NCI-H2227 treated with DMSO at 0.1 percent for 48 hours (cell line): ENCODE data around the gene LANCL2.
A peak's percentile ranks its signal among the peaks of the same experiment; 100 is the strongest.

ENCODE experiments used
- DNase-seq: peaks from one replicate; lab custom pipeline; 2025; lab: John Stamatoyannopoulos, UW

LANCL2 gene

DNA sequence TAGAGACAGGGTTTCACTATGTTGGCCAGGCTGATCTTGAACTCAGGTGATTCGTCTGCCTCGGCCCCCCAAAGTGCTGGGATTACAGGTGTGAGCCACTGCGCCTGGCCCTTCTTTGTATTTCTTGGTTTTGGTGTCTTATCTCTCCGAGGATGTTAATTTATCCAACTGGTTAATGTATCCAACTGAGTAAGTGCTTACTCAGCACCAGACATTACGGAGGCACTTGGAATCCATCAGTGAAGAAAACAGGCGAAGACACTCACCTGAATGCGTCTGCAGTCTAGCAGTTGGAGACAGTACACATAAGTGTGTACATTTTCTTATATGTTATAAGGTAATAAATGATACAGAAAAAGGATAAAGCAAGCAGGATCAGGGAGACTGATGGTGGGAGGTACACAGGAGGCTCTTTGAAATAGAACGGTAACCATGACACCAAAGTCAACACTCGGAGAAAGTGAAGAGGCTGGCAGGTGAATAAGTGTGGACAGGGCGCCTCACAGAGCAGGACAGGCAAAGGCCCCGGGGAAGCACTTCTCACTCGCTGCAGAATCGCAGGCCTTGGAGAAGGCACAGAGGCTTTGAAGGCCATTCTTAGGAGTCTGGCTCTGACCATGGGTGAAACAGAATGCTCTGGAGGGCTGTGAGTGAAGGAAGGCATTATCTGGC, 73.1 kb downstream of the LANCL2 start:
- no peak for DNase-seq

DNA sequence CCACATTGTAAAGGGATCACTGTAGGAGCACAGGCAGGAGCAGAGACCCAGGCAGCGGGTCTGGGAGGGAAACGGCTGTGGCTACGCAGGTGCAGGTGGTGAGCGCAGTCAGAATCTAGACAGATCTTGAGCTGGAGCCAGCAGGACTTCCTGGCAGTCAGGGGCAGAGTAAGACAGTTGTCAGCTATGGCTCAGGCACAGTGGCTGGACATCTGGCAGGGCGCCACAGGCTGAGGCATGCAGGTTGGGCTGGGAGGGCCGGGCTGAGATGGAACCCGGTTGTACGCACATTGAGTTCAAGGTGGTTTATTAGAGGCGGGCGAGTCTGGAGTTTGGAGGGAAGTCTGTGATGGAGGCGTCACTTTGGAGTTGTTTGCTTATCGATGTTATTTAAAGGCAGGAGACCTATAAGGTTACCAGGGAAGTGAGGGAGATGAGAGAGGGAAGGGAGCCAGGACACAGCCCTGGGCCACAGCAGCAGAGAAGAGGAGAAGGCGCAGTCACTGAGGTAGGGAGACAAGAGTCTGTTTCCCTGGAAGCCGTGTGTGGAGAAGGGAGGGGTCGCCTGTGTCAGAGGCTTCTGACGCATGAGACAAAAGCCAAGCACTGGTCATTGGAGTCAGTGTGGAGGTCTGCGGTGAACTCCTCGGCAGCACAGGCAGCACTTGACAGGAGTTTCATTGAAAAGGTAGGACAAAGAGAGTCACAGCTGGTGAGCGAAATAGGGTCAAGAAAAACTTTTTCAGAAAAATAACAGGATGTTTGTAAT, 73.8 kb downstream of the LANCL2 start:
- DNase-seq: no peak

DNA sequence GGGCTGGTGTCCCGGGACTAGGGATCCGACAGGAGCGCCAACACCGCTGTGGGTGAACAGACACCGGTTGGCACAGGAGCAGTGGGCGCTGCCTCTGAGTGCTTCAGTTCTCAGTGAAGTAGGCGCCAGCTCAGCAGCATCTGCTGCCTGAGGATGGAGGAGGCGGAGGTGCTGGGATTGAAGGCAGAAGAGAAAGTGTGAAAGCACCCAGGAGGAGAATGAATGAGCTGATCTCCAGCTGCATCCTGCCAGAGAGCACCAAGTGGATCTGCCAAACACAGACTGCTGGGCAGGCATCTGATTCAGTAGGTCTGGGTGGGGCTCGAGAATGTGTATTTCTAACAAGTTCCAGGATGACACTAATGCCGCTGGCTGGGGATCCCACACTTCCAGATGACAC, 74.5 kb downstream of the LANCL2 start:
- no peak for DNase-seq

- DNase-seq: no peak
Observed at GRCh38 chr7:55440040-55440690, 75.0 kb downstream of the LANCL2 start.

- no peak for DNase-seq
Observed at GRCh38 chr7:55441002-55441401, 75.9 kb downstream of the LANCL2 start.

- DNase-seq: peak; percentile 31
Observed at GRCh38 chr7:55441774-55442522, 76.8 kb downstream of the LANCL2 start.

DNA sequence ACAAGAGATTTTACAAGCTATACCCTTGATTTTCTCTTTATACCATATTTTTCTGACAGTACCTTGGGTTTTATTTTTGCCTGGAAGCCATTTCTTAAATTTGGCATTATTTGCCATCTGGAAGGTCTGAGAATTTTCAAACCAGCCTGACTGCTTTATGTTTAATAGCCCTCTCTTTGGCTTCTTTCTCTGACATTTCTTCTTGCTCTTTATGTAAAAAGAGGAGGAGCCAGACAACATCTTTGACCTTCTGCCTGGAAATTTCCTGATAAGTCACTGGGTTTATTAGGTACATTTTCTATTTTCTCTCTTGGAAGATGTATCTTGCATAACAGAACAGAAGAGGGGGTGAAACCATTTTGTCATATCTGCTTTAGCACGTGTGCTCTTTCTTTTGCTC, 79.6 kb downstream of the LANCL2 start:
- DNase-seq: no peak

DNA sequence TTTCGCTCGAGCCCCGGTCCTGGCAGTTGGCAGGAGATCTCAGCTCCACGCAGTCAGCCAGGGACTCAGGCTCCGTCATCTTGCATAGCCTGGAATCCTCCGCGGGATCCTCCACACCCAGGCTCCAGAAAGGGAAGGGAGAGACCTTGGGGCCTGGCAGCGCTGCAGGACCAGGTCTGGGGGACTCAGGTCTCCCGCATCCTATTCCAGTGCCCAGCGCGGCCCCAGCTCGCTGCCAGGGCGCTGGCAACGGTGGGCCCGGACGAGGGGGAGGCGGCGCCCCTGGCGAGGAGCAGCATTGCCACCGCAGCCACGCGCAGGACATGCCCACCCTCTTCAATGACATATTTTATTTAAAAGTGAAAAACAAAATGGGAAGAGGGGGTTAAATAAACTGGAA, 83.4 kb downstream of the LANCL2 start:
- DNase-seq: no peak

DNA sequence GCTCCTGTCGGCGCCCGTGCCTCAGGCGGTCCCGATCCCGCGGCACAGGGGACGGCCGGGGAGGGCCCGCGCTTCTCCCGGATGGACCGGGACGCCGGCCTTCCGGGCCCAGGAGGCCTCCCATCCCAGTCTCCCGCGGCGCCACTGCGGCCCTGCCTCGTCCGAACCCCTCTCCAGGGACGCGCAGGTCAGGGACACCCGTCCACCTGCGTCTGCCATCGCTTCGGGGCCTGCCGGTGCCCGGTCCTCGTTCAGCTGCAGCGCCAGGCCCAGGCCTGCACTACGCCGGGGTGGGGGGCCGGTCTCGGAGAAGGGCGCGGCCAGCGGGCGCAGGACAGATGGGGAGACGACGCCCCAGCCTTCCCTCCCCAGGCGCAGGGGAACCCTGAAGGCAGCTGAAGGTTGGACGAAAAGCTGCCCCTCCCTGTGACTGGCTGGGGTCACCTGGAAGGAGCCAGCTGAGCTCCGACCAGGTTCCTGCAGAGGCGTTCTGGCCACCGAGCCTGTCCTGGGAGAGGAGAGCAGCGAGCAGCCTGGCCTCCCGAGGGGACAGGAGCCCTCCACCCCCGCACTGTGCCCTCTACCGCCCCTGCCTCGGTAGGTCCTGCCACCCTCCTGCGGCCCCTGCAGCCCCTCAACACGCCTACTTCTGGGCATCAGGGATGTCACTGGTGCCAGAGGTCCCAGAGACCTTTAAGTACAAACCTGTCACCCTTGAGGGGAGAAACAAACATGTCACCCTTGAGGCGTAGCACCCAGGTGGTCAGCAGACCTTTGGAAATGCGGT, 84.3 kb downstream of the LANCL2 start:
- DNase-seq: no peak

DNA sequence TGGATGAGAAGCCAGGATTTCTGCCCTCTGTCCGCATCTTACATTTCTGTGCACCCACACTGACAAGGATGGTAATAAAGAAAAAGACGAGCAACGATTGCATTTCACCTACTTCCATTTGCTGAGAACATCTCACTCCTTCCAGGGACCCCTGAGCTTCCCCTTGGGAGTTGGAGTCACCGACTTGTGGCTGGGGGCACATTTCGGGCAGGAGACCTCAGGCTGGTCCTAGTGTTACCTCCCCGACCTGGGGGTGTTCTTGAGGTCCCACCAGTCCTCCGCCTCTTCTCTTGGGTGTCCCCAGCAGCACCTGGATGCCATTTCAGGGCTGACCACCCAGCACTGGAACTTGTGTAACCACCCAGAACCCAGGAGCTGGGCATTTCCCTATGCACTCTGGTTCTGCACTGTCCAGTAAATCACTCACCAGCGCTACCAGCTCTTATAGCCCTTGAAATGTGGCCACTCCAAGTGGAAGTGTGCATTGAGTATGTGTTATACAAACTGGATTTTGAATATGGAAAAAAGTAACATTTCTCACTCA, 84.9 kb downstream of the LANCL2 start:
- no peak for DNase-seq

DNA sequence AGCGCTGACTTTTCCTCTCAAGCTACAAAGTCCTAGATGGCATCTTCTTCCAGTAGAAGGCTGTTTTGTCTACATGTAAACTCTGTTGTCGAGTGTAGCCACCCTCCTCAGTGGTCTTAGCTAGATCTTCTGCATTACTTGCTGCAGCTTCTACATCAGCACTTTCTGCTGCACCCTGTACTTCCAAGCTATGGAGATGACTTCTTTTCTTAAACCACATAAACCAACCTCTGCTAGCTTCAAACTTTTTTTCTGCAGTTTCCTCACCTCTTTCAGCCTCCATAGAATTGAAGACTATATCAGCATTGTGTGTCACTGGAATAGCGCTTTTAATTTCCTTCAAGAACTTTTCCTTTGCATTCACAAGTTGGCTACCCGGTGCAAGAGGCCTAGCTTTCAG, 87.8 kb downstream of the LANCL2 start:
- no peak for DNase-seq

DNA sequence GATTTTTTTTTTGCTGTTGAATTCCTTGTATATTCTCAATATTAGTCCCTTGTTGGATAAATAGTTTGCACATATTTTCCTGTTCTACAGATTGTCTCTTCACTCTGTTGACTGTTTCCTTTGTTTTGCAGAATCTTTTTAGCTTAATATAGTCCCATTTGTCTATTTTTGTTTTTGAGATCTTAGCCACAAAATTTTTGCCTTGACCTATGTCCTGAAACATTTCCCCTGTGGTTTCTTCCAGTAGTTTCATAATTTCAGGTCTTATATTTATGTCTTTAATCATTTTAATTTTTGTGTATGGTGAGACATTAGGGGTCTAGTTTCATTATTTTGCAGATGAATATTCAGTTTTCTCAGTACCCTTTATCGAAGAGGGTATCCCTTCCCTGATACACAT, 92.7 kb downstream of the LANCL2 start:
- DNase-seq: no peak

DNA sequence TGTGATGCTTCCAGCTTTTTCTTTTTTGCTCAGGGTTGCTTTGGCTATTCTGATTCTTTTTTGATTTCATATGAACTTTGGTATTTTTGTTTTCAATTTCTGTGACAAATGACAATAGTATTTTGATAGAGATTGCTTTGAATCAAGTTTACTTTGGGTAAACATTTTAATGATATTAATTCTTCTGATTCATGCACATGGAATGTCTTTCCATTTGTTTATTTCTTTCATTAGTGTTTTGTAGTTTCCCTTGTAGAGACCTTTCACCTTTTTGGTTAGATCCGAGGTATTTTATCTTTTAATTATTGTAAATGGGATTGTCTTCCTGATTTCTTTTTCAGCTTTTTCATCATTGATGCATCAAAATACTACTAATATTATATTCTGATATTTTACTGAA, 93.2 kb downstream of the LANCL2 start:
- no peak for DNase-seq

- no peak for DNase-seq
Observed at GRCh38 chr7:55463686-55464262, 98.6 kb downstream of the LANCL2 start.

DNA sequence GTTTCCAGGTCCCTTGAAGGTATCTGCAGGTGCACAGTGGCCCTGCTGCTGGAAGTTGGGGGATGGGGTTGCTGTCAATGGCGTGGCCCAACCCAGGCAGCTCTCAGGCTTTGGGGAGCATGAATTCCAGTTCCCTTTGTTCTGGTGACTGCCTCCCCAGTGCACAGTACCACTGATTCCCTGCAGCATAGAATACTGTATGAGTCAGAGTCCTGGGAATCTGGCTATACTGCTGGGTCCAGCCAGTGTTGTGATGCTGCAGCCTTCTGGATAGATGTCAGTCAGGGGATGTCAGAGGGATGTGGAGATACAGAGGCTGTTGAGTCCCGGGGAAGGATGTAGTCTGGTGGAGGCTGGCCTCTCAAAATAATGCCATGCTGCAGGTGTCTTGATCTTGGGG, 99.3 kb downstream of the LANCL2 start:
- DNase-seq: no peak

- no peak for DNase-seq
Observed at GRCh38 chr7:55465691-55466090, 100.6 kb downstream of the LANCL2 start.

DNA sequence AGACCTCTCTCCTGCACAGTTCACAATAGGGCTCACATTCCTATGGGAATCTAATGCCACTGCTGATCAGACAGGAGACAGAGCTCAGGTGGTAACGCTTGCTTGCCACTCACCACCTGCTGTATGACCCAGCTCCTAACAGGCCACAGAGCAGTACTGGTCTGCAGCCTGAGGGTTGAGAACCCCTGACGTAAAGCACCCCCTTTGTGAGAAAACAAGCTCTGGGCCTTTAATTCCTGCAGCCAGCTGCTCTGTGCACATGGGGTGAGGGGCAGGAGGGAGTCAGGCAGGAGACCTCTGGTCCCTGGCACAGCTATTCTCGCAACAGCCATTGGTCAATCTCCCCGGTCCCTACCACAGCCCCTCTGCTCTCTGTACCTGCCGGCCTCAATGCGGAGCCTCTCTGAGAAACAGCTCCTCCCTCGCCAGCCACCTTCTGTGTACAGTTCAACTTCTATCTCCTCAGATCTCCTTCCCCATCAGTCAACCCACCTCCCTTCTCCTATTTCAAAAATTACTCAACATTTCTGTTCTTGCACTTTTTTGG, 102.0 kb downstream of the LANCL2 start:
- DNase-seq: no peak

DNA sequence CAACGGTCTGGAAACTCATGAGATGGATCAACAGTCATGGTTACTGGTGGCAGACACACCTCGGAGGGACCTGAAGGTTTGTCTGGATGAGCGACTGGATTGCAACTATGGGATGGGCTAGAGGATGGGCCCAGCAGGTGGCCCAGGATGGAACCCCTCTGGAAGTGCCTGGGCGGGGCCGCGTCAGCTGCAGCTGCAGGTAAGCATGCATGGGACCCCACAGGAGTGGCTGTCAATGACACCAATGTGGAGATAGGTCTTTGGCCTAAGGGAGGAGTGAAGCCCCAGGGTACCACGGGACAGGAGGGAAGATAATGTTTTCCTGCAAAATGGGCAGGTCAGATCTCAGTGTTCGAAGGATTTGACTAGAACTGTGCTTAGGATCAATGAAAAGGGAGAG, 103.4 kb downstream of the LANCL2 start:
- no peak for DNase-seq

DNA sequence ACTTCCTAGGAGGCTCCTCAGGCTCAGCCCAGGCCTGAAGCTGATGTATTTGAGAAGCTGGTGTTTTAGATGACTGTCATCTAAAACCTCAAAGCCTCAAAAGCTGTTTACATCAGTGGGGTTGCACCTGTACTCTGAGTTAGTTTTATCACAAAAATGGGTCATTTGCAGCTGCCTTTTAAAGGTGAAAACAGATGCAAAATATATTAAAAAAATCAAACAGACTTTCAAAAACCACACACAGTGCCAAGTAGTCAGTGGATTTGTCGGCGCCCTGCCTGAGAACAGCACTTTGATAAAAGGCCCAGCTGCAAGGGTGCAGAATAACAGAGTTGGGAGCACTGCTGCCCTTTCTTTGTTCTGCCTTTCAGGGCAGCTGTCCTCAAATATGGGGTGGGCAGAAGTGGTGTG, 104.1 kb downstream of the LANCL2 start:
- no peak for DNase-seq

GRCh38 chr7:55469721-55470120, 104.6 kb downstream of the LANCL2 start:
- no peak for DNase-seq

- no peak for DNase-seq
Observed at GRCh38 chr7:55470261-55470660, 105.1 kb downstream of the LANCL2 start.
